Stomach smooth muscle (tissue), 2 donors: ENCODE data around the gene METRNL.
"Not testable (repeated sequence)": the region's sequence is repeated elsewhere in the genome, so short reads cannot be mapped to it uniquely, and the experiment has no call there.

Experiments used
- H3K27ac ChIP-seq: one replicate; pipeline ENCODE4 v1.7.0; 2013; ENCODE audit warnings: mild to moderate bottlenecking, low read length, inconsistent platforms
- H3K27me3 ChIP-seq, 2 donors: one replicate each; pipeline ENCODE4 v1.7.0; 2013; ENCODE audit warnings: low read length in 2 of 2; ENCODE audit not compliant: insufficient read depth in 2 of 2, control insufficient read depth in 1 of 2
- H3K36me3 ChIP-seq, 2 donors: one replicate each; pipeline ENCODE4 v1.7.0; 2013; ENCODE audit warnings: low read length in 2 of 2; ENCODE audit not compliant: control insufficient read depth in 2 of 2, insufficient read depth in 2 of 2
- H3K4me1 ChIP-seq: one replicate; pipeline ENCODE4 v1.7.0; 2013; ENCODE audit warnings: low read length; ENCODE audit not compliant: control insufficient read depth, insufficient read depth
- H3K4me3 ChIP-seq, 2 donors: one replicate each; pipeline ENCODE4 v1.7.0; 2013; ENCODE audit warnings: low read length in 2 of 2
- H3K9ac ChIP-seq, 2 donors: one replicate each; pipeline ENCODE4 v1.7.0; 2013; ENCODE audit warnings: low read length in 2 of 2, mild to moderate bottlenecking in 1 of 2
- H3K9me3 ChIP-seq, 2 donors: one replicate each; pipeline ENCODE4 v1.7.0; 2013; ENCODE audit warnings: low read length in 2 of 2; ENCODE audit not compliant: control insufficient read depth in 2 of 2
- donor health status: healthy.
- donor health status: Pancreatic carcinoma.

METRNL gene, protein sequence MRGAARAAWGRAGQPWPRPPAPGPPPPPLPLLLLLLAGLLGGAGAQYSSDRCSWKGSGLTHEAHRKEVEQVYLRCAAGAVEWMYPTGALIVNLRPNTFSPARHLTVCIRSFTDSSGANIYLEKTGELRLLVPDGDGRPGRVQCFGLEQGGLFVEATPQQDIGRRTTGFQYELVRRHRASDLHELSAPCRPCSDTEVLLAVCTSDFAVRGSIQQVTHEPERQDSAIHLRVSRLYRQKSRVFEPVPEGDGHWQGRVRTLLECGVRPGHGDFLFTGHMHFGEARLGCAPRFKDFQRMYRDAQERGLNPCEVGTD

DNA sequence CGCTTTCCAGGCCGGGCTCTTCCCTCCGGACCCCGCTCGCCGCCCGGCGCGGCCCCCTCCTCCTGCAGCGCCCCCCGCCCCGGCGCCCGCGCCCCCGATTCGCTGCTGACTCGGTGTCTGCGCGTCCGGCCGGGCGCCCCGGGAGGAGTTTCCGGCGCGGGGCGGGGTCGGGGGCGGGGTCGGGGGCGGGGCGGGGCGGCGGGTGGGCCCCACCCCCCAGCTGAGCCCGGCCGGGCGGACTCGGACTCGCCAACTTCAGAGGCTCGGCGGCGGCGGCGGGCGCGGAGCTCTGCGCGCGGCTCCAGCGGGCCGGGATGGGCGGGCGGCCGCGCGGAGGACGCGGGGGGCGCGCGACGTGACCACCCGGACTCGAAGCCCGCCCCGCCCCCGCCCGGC is at the start of gene METRNL:
TSS of gene METRNL (plus strand) at position 258 of the 396 bp plus-strand sequence. CDS start 207 bp downstream, outside the sequence.
- Histone ChIP-seq H3K36me3 (no peaks in the 10 kb centered on the region), H3K9ac (peak within 1 kb of the TSS; percentile 13 to 42), H3K27me3 (no peaks in the 10 kb centered on the region), H3K27ac (no peak within 1 kb of the TSS), H3K4me3 (peak within 1 kb of the TSS; percentile 40 to 73), H3K9me3 (no peaks in the 10 kb centered on the region), H3K4me1 (peaks cover 40% of the 10 kb centered on the region)

DNA sequence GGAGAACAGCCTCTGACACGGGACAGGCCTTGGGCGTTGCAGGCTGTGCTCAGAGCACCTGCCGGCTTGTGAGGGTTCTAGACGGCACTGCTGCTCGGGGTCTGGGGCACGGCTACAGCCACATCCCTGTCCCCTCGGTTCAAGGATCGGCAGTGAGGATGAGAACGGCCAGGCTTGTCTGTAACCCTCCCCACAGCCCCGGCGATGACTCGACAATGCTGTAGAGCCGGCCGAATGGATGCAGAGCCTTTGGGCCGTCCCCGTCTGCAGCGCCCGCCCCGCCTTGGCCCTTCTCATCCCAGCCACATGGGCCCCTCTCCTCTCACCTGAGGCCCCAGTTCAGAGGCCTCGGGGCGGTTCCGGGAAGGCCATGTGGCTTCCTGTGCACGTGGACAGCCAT is 49.0 kb upstream of the METRNL start:
- no peak overlapping the region for H3K4me3 ChIP-seq
- H3K27me3 ChIP-seq = no peaks in the 10 kb centered on the region

DNA sequence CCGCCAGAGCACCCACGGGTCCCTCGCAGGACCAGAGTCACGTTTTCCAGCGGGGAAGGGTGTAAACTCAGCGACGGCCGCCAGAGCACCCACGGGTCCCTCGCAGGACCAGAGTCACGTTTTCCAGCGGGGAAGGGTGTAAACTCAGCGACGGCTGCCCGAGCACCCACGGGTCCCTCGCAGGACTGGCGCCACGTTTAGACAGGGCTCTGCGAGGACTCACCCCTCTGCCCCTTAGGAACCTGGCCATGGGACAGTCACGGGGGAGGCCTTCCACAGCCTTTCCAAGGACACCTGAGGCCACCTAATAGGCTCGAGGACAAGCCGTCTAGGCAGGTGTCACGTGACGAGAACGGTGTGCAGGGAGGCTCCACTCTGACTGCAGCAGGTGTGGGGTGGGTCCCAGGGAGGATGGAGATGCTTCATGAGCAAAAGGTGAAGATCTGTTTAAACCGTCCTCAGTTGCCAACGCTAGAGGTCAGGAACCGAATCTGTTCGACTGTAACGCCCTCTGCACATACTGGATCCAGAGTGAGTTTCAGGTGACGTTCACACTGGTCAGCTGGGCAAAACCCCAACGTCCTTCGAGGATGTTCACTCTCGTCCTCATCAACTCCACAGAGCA is 48.0 kb upstream of the METRNL start:
- no peaks in the 10 kb centered on the region for H3K4me1 ChIP-seq
- no peaks in the 10 kb centered on the region for H3K9me3 ChIP-seq
- no peak overlapping the region for H3K4me3 ChIP-seq
- no peaks in the 10 kb centered on the region for H3K27me3 ChIP-seq
- H3K27ac ChIP-seq = no peak overlapping the region
- no peak overlapping the region for H3K9ac ChIP-seq
- H3K36me3 ChIP-seq = peaks cover 0 to 4% of the 10 kb centered on the region in 2 donors

More for the DNA sequence above, 49.0 kb upstream of the METRNL start:
- Histone ChIP-seq H3K36me3 (peaks cover 0 to 4% of the 10 kb centered on the region in 2 donors), H3K9me3 (no peaks in the 10 kb centered on the region), H3K4me1 (no peaks in the 10 kb centered on the region), H3K9ac (no peak overlapping the region), H3K27ac (no peak overlapping the region)

- not testable (repeated sequence) for H3K9ac ChIP-seq, H3K4me1 ChIP-seq, H3K27me3 ChIP-seq, H3K36me3 ChIP-seq, H3K27ac ChIP-seq, H3K9me3 ChIP-seq, H3K4me3 ChIP-seq
These were observed 47.4 kb upstream of the METRNL start for GRCh38 chr17:83031946-83032451.

- Histone ChIP-seq H3K4me1 (no peaks in the 10 kb centered on the region), H3K9me3 (no peaks in the 10 kb centered on the region), H3K9ac (no peak overlapping the region), H3K4me3 (no peak overlapping the region), H3K36me3 (peaks cover 0 to 4% of the 10 kb centered on the region in 2 donors), H3K27ac (no peak overlapping the region), H3K27me3 (no peaks in the 10 kb centered on the region)
These were observed 46.6 kb upstream of the METRNL start for GRCh38 chr17:83032781-83033180.

GRCh38 chr17:83034525-83034924 is 44.9 kb upstream of the METRNL start:
- no peaks in the 10 kb centered on the region for H3K27me3 ChIP-seq
- H3K36me3 ChIP-seq = peaks cover 0 to 4% of the 10 kb centered on the region in 2 donors
- H3K9ac ChIP-seq = no peak overlapping the region
- no peaks in the 10 kb centered on the region for H3K4me1 ChIP-seq
- H3K4me3 ChIP-seq = no peak overlapping the region
- no peak overlapping the region for H3K27ac ChIP-seq
- no peaks in the 10 kb centered on the region for H3K9me3 ChIP-seq

DNA sequence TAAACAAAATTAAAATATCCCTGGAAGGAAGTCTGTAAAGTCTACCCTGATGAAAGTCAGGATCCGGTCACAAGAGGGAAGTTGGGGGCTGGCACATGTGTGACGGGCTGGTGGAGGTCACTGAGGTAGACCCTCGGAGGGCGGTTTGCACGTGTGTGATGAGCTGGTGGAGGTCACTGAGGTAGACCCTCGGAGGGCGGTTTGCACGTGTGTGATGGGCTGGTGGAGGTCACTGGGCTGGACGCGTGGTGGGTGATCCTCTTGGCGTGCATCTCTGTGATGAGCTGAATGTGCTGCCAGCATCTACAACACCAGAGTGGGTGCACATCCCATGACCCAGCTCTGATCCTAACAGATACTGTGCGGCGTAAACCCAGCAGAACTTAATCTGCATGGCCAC is 43.7 kb upstream of the METRNL start:
- no peak overlapping the region for H3K4me3 ChIP-seq
- H3K27ac ChIP-seq = no peak overlapping the region
- no peaks in the 10 kb centered on the region for H3K27me3 ChIP-seq
- H3K36me3 ChIP-seq = peaks cover 0 to 4% of the 10 kb centered on the region in 2 donors
- no peaks in the 10 kb centered on the region for H3K4me1 ChIP-seq
- H3K9me3 ChIP-seq = no peaks in the 10 kb centered on the region
- H3K9ac ChIP-seq = no peak overlapping the region

DNA sequence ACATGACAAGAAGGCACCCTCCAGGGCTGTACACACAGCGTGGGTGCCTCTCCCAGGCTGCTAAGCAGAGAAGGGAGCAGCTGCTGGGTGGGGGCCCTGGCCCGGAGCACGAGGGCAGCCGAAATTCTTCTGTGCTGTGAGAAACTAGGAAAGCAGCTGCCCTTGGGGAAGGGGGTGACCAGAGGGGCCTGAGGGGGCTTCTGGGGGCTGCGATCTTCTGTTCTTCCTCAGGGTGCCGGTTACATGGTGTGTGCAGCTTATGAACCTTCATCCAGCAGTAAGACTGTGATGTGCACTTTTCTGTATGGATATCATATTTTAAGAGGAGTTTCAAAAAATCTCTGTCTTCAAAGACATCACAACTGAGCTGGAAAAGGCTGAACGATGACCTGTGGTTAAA is 43.2 kb upstream of the METRNL start:
- peaks cover 0 to 4% of the 10 kb centered on the region in 2 donors for H3K36me3 ChIP-seq
- H3K27me3 ChIP-seq = no peaks in the 10 kb centered on the region
- H3K9ac ChIP-seq = no peak overlapping the region
- H3K27ac ChIP-seq = no peak overlapping the region
- no peaks in the 10 kb centered on the region for H3K9me3 ChIP-seq
- H3K4me1 ChIP-seq = no peaks in the 10 kb centered on the region
- H3K4me3 ChIP-seq = no peak overlapping the region

DNA sequence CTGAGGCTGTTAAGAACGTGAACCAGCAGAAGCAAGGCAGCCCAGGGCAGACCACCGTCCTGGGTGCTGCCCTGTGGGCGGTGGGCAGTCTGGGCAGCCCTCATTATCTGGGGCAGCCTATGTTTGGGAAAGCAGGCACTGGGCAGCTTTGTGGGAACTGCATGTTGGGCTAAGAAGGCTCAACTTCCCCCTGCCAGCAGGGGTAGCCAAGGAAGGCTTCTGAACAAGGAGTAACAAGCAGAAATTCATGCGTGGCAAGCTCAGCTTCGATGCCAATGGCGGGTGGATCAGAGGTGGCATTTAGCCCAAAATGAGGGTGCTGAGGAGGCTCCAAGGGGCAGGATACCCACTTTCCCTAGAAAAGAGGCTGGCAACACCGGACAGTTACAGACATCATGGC is 42.7 kb upstream of the METRNL start:
- H3K4me1 ChIP-seq = no peaks in the 10 kb centered on the region
- H3K27ac ChIP-seq = no peak overlapping the region
- peaks cover 0 to 4% of the 10 kb centered on the region in 2 donors for H3K36me3 ChIP-seq
- H3K27me3 ChIP-seq = no peaks in the 10 kb centered on the region
- no peaks in the 10 kb centered on the region for H3K9me3 ChIP-seq
- H3K4me3 ChIP-seq = no peak overlapping the region
- H3K9ac ChIP-seq = no peak overlapping the region

DNA sequence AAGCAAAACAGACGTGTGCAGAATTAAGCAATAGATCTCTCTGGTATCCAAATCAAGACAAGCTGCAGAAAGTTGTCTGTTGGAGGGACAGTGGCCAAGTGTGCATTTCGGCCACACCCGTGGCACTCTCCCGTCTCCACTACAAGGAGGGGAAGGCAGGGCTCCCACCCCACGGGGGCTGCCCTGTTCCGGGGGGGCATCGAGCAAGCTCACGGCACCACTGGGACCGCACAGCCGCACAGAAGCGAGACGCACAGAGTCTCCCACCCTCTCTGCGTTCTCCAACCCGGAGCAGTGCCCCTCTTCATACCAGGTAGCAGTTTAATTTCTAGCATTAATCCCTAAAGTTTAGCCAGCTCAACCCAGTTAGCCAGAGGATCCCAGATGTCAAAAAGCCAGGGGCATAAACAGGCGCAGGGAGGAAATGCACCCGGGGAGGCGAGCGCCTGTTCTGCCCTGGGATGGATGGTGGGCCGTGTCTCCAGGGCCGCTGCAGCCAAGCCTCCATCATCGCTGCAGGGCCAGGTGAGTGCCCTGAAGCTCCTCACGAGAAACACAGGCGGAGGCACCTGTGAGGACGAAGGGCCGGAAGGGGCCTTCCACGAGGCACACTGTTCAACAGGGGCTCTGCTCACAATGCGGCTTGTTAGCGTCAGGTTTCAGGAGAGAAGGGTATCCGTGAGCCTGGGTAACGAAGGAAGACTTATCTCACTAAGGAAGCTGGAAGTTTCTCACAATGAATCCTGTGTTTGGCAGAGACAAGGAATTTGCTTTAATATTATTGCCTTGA is 42.1 kb upstream of the METRNL start:
- no peak overlapping the region for H3K27ac ChIP-seq

More for the DNA sequence above, 42.1 kb upstream of the METRNL start:
- H3K4me3 ChIP-seq = no peak overlapping the region
- no peaks in the 10 kb centered on the region for H3K4me1 ChIP-seq
- no peaks in the 10 kb centered on the region for H3K27me3 ChIP-seq
- no peaks in the 10 kb centered on the region for H3K9me3 ChIP-seq
- peaks cover 0 to 5% of the 10 kb centered on the region in 2 donors for H3K36me3 ChIP-seq
- no peak overlapping the region for H3K9ac ChIP-seq
